ENCODE measurements around the gene PGP. TPM values are rescaled to one million over a fixed set of nuclear protein-coding genes. Genes with fewer than 3 reads are reported as not detected.
A peak's percentile ranks its signal among the peaks of the same experiment; 100 is the strongest.

PGP gene
- total RNA-seq, 1 experiment from 2014 or later = 45.0 TPM

DNA sequence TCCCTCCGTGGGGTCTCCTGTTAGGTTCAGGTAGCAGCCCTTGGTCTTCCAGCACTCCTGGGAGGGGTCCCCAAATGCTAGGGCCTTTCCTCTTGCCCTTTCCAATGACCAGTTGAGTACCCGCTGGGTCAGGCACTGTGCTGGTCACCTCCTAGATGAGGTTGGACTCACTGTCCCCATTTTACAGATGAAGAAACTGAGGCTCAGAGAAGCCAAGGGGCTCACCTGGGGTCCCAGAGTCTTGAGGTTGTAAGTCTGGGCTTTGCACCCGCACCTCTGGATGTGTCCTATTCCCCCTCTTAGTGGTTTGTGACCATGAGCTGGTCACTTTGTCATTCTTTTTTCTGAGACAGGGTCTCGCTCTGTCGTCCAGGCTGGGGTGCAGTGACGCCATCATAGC lies 16.9 kb downstream of the PGP start:
- BruUV-seq (replicated peaks) = no TSS peak
- peaks cover 97% of the 10 kb centered on the region for H3K27me3 Mint-ChIP-seq (ENCODE audit: unreplicated experiment)
- H3K36me3 Mint-ChIP-seq (ENCODE audit: insufficient read depth, unreplicated experiment) = peaks cover 20% of the 10 kb centered on the region
- DNase-seq = no peak
- H3K9me3 Mint-ChIP-seq (ENCODE audit: low read depth, unreplicated experiment) = no peaks in the 10 kb centered on the region
- CTCF ChIA-PET = interaction anchor here (0.7 to 1.1 kb wide), 2 partner anchors 54 to 155 kb away, joined by 3 read pairs; partner anchors contain the start of gene ECI1
- no peak overlapping the region for H3K27ac Mint-ChIP-seq (ENCODE audit: unreplicated experiment)
- TF ChIP-seq, protein P1, sequence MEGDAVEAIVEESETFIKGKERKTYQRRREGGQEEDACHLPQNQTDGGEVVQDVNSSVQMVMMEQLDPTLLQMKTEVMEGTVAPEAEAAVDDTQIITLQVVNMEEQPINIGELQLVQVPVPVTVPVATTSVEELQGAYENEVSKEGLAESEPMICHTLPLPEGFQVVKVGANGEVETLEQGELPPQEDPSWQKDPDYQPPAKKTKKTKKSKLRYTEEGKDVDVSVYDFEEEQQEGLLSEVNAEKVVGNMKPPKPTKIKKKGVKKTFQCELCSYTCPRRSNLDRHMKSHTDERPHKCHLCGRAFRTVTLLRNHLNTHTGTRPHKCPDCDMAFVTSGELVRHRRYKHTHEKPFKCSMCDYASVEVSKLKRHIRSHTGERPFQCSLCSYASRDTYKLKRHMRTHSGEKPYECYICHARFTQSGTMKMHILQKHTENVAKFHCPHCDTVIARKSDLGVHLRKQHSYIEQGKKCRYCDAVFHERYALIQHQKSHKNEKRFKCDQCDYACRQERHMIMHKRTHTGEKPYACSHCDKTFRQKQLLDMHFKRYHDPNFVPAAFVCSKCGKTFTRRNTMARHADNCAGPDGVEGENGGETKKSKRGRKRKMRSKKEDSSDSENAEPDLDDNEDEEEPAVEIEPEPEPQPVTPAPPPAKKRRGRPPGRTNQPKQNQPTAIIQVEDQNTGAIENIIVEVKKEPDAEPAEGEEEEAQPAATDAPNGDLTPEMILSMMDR (IDR thresholded peaks at IDR 0.05; ENCODE audit: unreplicated experiment) = no peak
- intact Hi-C loops (cut with micrococcal nuclease; ENCODE audit: unreplicated experiment) = no loop called here
- H3K4me1 Mint-ChIP-seq (ENCODE audit: low read depth, unreplicated experiment) = peaks cover 10% of the 10 kb centered on the region
- H3K4me3 Mint-ChIP-seq (ENCODE audit: low read depth, unreplicated experiment) = peak overlapping the region; percentile 62

DNA sequence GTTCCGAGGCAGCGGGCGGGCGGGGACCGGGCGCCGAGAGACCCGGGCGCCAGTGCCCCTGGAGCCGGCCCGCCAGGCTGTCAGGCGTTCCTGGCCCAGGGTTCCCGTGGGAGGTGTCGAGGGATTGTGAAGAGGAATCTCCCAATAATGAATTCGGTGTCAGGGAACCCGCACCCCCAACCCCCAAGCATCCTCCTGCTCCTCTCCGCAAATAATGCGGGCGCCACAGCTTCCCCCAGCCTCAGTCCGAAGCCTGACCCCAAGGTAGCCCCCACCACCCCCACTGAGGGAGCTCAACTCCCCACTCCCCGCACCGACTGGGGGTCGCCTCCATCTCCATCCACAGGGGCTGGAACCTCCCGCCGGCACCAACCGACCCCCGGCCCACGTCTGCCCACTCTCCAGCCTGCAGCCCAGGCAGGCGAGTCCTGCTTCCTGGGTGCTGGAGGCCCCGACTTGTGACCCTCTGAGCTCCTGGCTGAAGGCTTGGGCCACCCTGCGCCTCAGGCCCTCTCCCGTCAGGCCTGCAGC lies 17.6 kb downstream of the PGP start:
- Mint-ChIP-seq H3K27ac (ENCODE audit: unreplicated experiment) (no peak overlapping the region), H3K27me3 (ENCODE audit: unreplicated experiment) (peaks cover 96% of the 10 kb centered on the region), H3K36me3 (ENCODE audit: insufficient read depth, unreplicated experiment) (peaks cover 20% of the 10 kb centered on the region), H3K4me1 (ENCODE audit: low read depth, unreplicated experiment) (peaks cover 10% of the 10 kb centered on the region), H3K4me3 (ENCODE audit: low read depth, unreplicated experiment) (peak overlapping the region; percentile 62), H3K9me3 (ENCODE audit: low read depth, unreplicated experiment) (no peaks in the 10 kb centered on the region)
- TF ChIP-seq, protein P1 (IDR thresholded peaks at IDR 0.05; ENCODE audit: unreplicated experiment) = no peak
- intact Hi-C loops (cut with micrococcal nuclease; ENCODE audit: unreplicated experiment) = no loop called here
- no peak for DNase-seq
- CTCF ChIA-PET = interaction anchor here (0.7 kb wide), 1 partner anchor 154 kb away, joined by 3 read pairs; no protein-coding TSS in a partner anchor
- BruUV-seq (replicated peaks) = no TSS peak

DNA sequence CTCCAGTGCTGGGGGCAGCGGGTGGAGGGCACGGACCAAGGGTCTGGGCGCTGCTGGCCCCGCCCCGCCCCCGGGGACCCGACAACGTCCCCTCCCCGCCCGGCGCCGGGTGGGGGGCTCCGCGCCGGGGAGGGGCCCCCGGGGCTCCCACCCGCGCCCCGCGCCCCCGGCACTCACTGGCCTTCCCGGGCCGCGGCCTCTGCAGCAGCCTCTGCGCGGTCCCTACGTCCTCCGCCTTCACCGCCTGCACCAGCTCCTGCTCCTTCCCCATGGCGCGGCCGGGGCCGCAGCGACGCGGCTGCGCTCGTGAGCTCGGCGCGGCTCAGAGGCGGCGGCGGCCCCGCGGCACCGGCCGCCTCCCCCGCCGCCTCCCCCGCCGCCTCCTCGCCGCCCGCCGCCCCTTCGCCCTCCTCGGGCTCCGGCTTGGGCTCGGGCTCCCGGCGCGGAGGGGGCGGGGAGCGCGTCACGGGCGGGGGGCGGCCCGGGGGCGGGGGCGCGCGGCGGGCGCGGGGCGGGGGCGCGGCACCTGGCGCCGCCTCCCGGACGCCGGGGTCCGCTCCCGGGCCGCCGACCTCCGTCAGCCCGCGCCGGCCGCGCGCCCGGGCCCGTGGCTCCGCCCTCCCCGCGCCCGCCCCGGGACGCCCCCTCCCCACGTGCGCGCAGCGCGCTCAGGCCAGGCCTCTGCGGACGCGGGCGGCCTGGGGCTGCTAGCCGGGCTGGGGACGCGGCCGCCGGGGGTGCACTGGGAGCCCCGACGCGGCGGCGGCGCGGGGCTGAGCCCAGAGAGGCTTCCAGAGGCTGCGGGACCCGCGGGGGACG lies 18.3 kb downstream of the PGP start, which contains the start of gene CASKIN1:
Gene CASKIN1, minus strand, starts transcription at position 444 of the 819 bp plus-strand sequence. Its CDS starts 173 bp downstream, at position 271.
- intact Hi-C loops (cut with micrococcal nuclease; ENCODE audit: unreplicated experiment) = no loop called here
- peak; percentile 36 for DNase-seq
- BruUV-seq (replicated peaks) = no TSS peak
- CTCF ChIA-PET = interaction anchor here (2.4 kb wide), 1 partner anchor 305 kb away, joined by 9 read pairs; no protein-coding TSS in a partner anchor
- Mint-ChIP-seq H3K27me3 (ENCODE audit: unreplicated experiment) (peaks cover 96% of the 10 kb centered on the region), H3K27ac (ENCODE audit: unreplicated experiment) (no peak within 1 kb of the TSS), H3K36me3 (ENCODE audit: insufficient read depth, unreplicated experiment) (peaks cover 20% of the 10 kb centered on the region), H3K4me3 (ENCODE audit: low read depth, unreplicated experiment) (peak within 1 kb of the TSS; percentile 62), H3K4me1 (ENCODE audit: low read depth, unreplicated experiment) (peaks cover 10% of the 10 kb centered on the region), H3K9me3 (ENCODE audit: low read depth, unreplicated experiment) (no peaks in the 10 kb centered on the region)
- TF ChIP-seq, protein P1 (IDR thresholded peaks at IDR 0.05; ENCODE audit: unreplicated experiment) = no peak

DNA sequence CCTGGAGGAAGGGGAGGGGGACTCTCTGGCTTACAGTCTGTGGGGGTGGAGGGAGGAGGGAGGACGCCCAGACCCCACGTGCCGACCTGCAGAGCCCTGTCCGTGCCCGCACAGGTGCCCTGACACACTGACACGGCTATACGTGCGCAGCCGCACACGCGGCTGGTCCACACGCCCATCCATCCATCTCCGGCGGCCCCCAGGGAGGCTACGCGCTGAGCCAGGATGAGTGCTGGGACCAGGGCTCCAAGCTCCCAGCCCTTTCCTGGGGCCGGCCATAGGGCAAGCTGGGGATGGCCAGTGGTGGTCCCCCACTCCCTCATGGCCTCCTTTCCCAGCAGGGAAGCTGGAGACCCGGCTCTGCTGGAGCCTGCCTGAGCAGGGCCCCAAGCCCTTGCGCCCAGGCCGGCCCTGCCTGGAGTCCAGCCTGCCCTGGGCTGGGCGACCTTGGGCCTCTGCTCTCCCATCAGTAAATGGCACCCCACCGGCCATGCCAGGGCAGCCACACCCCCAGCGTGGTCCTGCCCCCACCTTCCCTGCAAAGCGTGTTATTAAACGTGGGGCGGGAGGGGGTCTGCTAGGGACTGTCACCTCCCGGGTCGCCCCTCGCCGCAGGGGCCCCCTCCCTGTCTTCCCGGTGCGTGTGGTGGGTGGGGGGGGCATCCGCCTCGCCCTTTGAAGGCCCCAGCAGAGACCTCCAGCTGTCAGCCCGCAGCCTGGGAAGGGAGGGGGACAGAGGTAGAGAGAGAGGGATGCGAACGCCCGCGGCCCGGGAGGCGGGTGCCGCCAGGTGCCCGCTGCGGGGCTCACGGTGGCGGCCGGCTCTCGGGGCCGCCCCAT lies 19.1 kb downstream of the PGP start:
- intact Hi-C loops (cut with micrococcal nuclease; ENCODE audit: unreplicated experiment) = no loop called here
- Mint-ChIP-seq H3K27me3 (ENCODE audit: unreplicated experiment) (peaks cover 92% of the 10 kb centered on the region), H3K4me3 (ENCODE audit: low read depth, unreplicated experiment) (peak overlapping the region; percentile 58), H3K36me3 (ENCODE audit: insufficient read depth, unreplicated experiment) (peaks cover 20% of the 10 kb centered on the region), H3K27ac (ENCODE audit: unreplicated experiment) (no peak overlapping the region), H3K9me3 (ENCODE audit: low read depth, unreplicated experiment) (no peaks in the 10 kb centered on the region), H3K4me1 (ENCODE audit: low read depth, unreplicated experiment) (peaks cover 10% of the 10 kb centered on the region)
- no peak for DNase-seq
- TF ChIP-seq, protein P1 (IDR thresholded peaks at IDR 0.05; ENCODE audit: unreplicated experiment) = no peak
- BruUV-seq (replicated peaks) = no TSS peak
- CTCF ChIA-PET = interaction anchor here (0.8 to 2.4 kb wide), 10 partner anchors 8 to 469 kb away, joined by 3 to 27 read pairs (median 4); partner anchors contain the start of genes ECI1, PGP and TRAF7

Data from Calu3 (cell line).